HepG2 (cell line): ENCODE measurements around the gene SFMBT1.

Source experiments
- ARNT ChIP-seq: fragments of 450-650 bp; IDR thresholded peaks from 2 replicates; pipeline ENCODE4 v1.6.1; 2017
- ESRRA ChIP-seq: sonication (generic); formaldehyde crosslinking; IDR thresholded peaks from 2 replicates; pipeline ENCODE4 v1.5.1; 2020; ENCODE audit warnings: mild to moderate bottlenecking, low read depth, missing genetic modification reagents
- EZH2 ChIP-seq: conservative IDR thresholded peaks from 2 replicates; pipeline ENCODE4 v1.6.1; 2012; ENCODE audit warnings: mild to moderate bottlenecking, low read depth, low read length, moderate library complexity
- NKX3-1 ChIP-seq: sonication (generic); formaldehyde crosslinking; IDR thresholded peaks from 2 replicates; pipeline ENCODE4 v1.5.0; 2020; ENCODE audit warnings: missing genetic modification reagents
- PBX2 ChIP-seq: IDR thresholded peaks from 2 replicates; pipeline ENCODE4 v1.6.1; 2016; ENCODE audit warnings: control low read depth
- PHB2 ChIP-seq: fragments of 450-650 bp; IDR thresholded peaks from 2 replicates; pipeline ENCODE4 v1.6.1; 2018; ENCODE audit not compliant: partially characterized antibody
- POLR2AphosphoS5 ChIP-seq: IDR thresholded peaks from 2 replicates; pipeline ENCODE4 v1.6.1; 2012; ENCODE audit warnings: low read depth, low read length
- ZNF17 ChIP-seq: sonication (generic); formaldehyde crosslinking; IDR thresholded peaks from 2 replicates; pipeline ENCODE4 v1.5.0; 2020; ENCODE audit warnings: mild to moderate bottlenecking, missing genetic modification reagents
- ZNF580 ChIP-seq: IDR thresholded peaks from 2 replicates; pipeline ENCODE4 v1.6.1; 2016; ENCODE audit warnings: low read depth, borderline replicate concordance
- ZNF646 ChIP-seq: sonication (generic); formaldehyde crosslinking; IDR thresholded peaks from 2 replicates; pipeline ENCODE4 v1.9.0; 2021; ENCODE audit warnings: mild to moderate bottlenecking, missing genetic modification reagents

- no peak for TF ChIP-seq PHB2
- no peak for TF ChIP-seq POLR2AphosphoS5
- TF ChIP-seq NKX3-1 (CRISPR knock-in tag): no peak
- no peak for TF ChIP-seq ESRRA (CRISPR knock-in tag)
- TF ChIP-seq PBX2 (CRISPR knock-in tag): no peak
- TF ChIP-seq ZNF580 (CRISPR knock-in tag): no peak
- TF ChIP-seq ZNF17 (CRISPR knock-in tag): no peak
- TF ChIP-seq EZH2: no peak
- TF ChIP-seq ARNT: no peak
- TF ChIP-seq ZNF646 (CRISPR knock-in tag): no peak
These were observed 62.5 kb downstream of the SFMBT1 start for GRCh38 chr3:52983336-52983807.
